CD14-positive monocyte (primary cell): Measurements from ENCODE around the gene MYRF. TPM values are rescaled to one million over a fixed set of nuclear protein-coding genes. Genes with fewer than 3 reads are reported as not detected.

Experiments
- DNase-seq, 3 donors: peaks; one replicate each; pipeline ENCODE4 v3.0.0-alpha.2; 2011 to 2022
- H2AFZ ChIP-seq: 2 replicates; pipeline ENCODE4 v1.6.0; 2012; ENCODE audit warnings: mild to moderate bottlenecking, low read depth, low read length, inconsistent platforms; ENCODE audit not compliant: insufficient read depth, poor library complexity, severe bottlenecking
- H3K27ac ChIP-seq, 2 donors: 1 replicate in 1 of 2; 2 replicates in 1 of 2; pipeline ENCODE4 v1.5.1; 2012 to 2013; ENCODE audit warnings: low read length in 2 of 2, control low read depth in 1 of 2, inconsistent platforms in 1 of 2, low read depth in 1 of 2, mild to moderate bottlenecking in 1 of 2
- H3K27me3 ChIP-seq, 2 donors: one replicate each; pipeline versions ENCODE4 v1.6.0 to v1.6.1; 2011 to 2013; ENCODE audit warnings: low read length in 2 of 2; ENCODE audit not compliant: control insufficient read depth in 2 of 2, insufficient read depth in 2 of 2
- H3K36me3 ChIP-seq, 2 donors: replicated peaks in 1 of 2; 1 replicate in 1 of 2; 2 replicates in 1 of 2; pipeline versions ENCODE4 v1.5.1 to v1.6.1; 2012 to 2013; ENCODE audit warnings: low read length in 2 of 2, control low read depth in 1 of 2, inconsistent platforms in 1 of 2, mild to moderate bottlenecking in 1 of 2; ENCODE audit not compliant: insufficient read depth in 2 of 2, control insufficient read depth in 1 of 2
- H3K4me1 ChIP-seq, 2 donors: 1 replicate in 1 of 2; 2 replicates in 1 of 2; pipeline versions ENCODE4 v1.5.1 to v1.6.1; 2012 to 2013; ENCODE audit warnings: low read length in 2 of 2, control low read depth in 1 of 2, inconsistent platforms in 1 of 2, mild to moderate bottlenecking in 1 of 2, moderate library complexity in 1 of 2; ENCODE audit not compliant: insufficient read depth in 2 of 2, control insufficient read depth in 1 of 2
- H3K4me2 ChIP-seq: replicated peaks from 2 replicates; pipeline ENCODE3; 2012; ENCODE audit warnings: low read length, moderate library complexity, mild to moderate bottlenecking; ENCODE audit not compliant: poor library complexity, severe bottlenecking; ENCODE audit errors: extremely low read depth
- H3K4me3 ChIP-seq, 3 experiments: fragments of 200-600 bp in 1 of 3; sonication (generic) in 1 of 3; replicated peaks in 1 of 3; 1 replicate in 2 of 3; 2 replicates in 1 of 3; pipeline ENCODE4 v1.5.1; 2011 to 2013; ENCODE audit warnings: low read length in 3 of 3, mild to moderate bottlenecking in 3 of 3, control low read depth in 2 of 3, low read depth in 2 of 3, inconsistent platforms in 1 of 3, moderate library complexity in 1 of 3
- H3K79me2 ChIP-seq: 2 replicates; pipeline ENCODE4 v1.6.0; 2012; ENCODE audit warnings: mild to moderate bottlenecking, control low read depth, inconsistent platforms, low read length, moderate library complexity; ENCODE audit not compliant: insufficient read depth
- H3K9ac ChIP-seq: 2 replicates; pipeline ENCODE4 v1.6.0; 2017; ENCODE audit warnings: low read length, mild to moderate bottlenecking; ENCODE audit not compliant: insufficient read depth, poor library complexity, severe bottlenecking
- H3K9me3 ChIP-seq, 2 donors: replicated peaks in 1 of 2; 1 replicate in 1 of 2; 2 replicates in 1 of 2; pipeline versions ENCODE4 v1.5.1 to v1.6.1; 2012 to 2013; ENCODE audit warnings: low read length in 2 of 2, control low read depth in 1 of 2; ENCODE audit not compliant: control insufficient read depth in 1 of 2, insufficient read depth in 1 of 2
- H4K20me1 ChIP-seq: 2 replicates; pipeline ENCODE4 v1.6.0; 2012; ENCODE audit warnings: mild to moderate bottlenecking, low read length, control low read depth, moderate library complexity; ENCODE audit not compliant: insufficient read depth
- H3K27ac Mint-ChIP-seq, 7 donors: one replicate each; pipeline ENCODE4 v1.8.0; 2020; ENCODE audit warnings: mild to moderate bottlenecking in 7 of 7, mixed read lengths in 7 of 7, moderate library complexity in 6 of 7, inconsistent platforms in 2 of 7
- H3K27me3 Mint-ChIP-seq, 3 donors: one replicate each; pipeline ENCODE4 v1.8.0; 2021 to 2022; ENCODE audit warnings: low read depth in 3 of 3, mild to moderate bottlenecking in 3 of 3, mixed read lengths in 3 of 3, moderate library complexity in 3 of 3, inconsistent platforms in 1 of 3
- H3K36me3 Mint-ChIP-seq, 2 donors: one replicate each; pipeline ENCODE4 v1.8.0; 2020; ENCODE audit warnings: mixed read lengths in 2 of 2, inconsistent platforms in 1 of 2, mild to moderate bottlenecking in 1 of 2
- H3K4me1 Mint-ChIP-seq: one replicate; pipeline ENCODE4 v1.8.0; 2020; ENCODE audit warnings: mild to moderate bottlenecking, mixed read lengths
- H3K4me3 Mint-ChIP-seq, 2 donors: one replicate each; pipeline ENCODE4 v1.8.0; 2020; ENCODE audit warnings: mild to moderate bottlenecking in 2 of 2, mixed read lengths in 2 of 2, moderate library complexity in 1 of 2
- H3K9me3 Mint-ChIP-seq, 7 donors: one replicate each; pipeline ENCODE4 v1.8.0; 2020 to 2022; ENCODE audit warnings: mixed read lengths in 7 of 7, mild to moderate bottlenecking in 6 of 7, moderate library complexity in 6 of 7, inconsistent platforms in 2 of 7
- CTCF ChIP-seq: fragments of 200-600 bp; IDR thresholded peaks from one replicate; pipeline ENCODE4 v1.8.0; 2022; ENCODE audit warnings: antibody characterized with exemption, mild to moderate bottlenecking
- WGBS: methylation state at CpG from one replicate; pipeline ENCODE4 v1.1.5; 2013; ENCODE audit warnings: missing lambda C conversion rate; ENCODE audit not compliant: insufficient coverage; 5-methylcytosine and 5-hydroxymethylcytosine counted together
- intact Hi-C, 2 donors: fragments of 100-400 bp; cut with micrococcal nuclease; formaldehyde crosslinking; loops; one replicate each; pipeline versions ENCODE4 v1.15.0 to v1.15.1; 2023
- polyA plus RNA-seq, 3 donors: library from polyadenylated mRNA; depleted of rRNA in 1 of 3; unstranded in 2 of 3; stranded (reverse) in 1 of 3; fragments of 300-500 nt in 2 of 3; fragments of >200 nt in 1 of 3; fragmentation: Illumina TruSeq in 2 of 3; gene quantifications; 1 replicate in 2 of 3; 2 replicates in 1 of 3; pipeline ENCODE4 v1.2.3, GENCODE V29; 2012 to 2021

MYRF gene
- polyA plus RNA-seq, 3 donors: 0.18 to 0.19 TPM; not detected in 1

DNA sequence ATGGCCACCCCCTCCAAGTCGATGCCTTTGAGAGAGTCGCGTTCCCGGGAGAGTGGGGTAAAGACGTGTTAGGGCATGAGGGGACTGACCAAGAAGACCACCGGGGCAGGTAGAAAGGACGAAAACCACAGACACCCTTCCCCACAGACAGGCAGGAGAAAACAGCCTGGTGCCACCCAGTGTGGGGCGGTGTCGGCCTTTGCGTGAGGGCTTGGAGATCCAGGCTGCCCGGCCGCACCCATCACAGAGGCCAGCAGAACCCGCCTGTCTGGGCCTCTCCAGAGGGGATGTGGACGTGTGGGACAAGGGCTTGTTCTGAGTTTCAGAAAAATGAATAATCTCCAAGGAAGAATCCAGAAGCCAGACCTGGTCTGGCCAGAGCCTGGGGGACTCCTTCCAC, 41.4 kb upstream of the MYRF start:
- H3K4me1 Mint-ChIP-seq: peaks cover 33% of the 10 kb centered on the region

GRCh38 chr11:61711498-61711897, 40.9 kb upstream of the MYRF start:
- peaks cover 38% of the 10 kb centered on the region for H3K4me1 Mint-ChIP-seq
- H2AFZ ChIP-seq: no peak overlapping the region
- no peak overlapping the region for H3K4me3 Mint-ChIP-seq
- H3K79me2 ChIP-seq: no peaks in the 10 kb centered on the region
- no peaks in the 10 kb centered on the region for H3K9me3 ChIP-seq
- no peaks in the 10 kb centered on the region for H4K20me1 ChIP-seq
- peaks cover 0 to 5% (median 3%) of the 10 kb centered on the region in 3 donors for H3K27me3 Mint-ChIP-seq
- no peak overlapping the region for H3K9ac ChIP-seq
- no peaks in the 10 kb centered on the region for H3K36me3 ChIP-seq
- TF ChIP-seq CTCF: no peak
- H3K27ac Mint-ChIP-seq: no peak overlapping the region
- H3K4me2 ChIP-seq: no peak overlapping the region
- no peak overlapping the region for H3K4me3 ChIP-seq
- H3K36me3 Mint-ChIP-seq: peaks cover 0 to 2% of the 10 kb centered on the region in 2 donors
- no peak overlapping the region for H3K27ac ChIP-seq
- H3K27me3 ChIP-seq: no peaks in the 10 kb centered on the region
- 94% methylated on average over 3 of the region's 6 CpGs for WGBS
- H3K9me3 Mint-ChIP-seq: no peaks in the 10 kb centered on the region
- H3K4me1 ChIP-seq: peaks cover 30 to 39% of the 10 kb centered on the region in 2 donors
- intact Hi-C loops: no loop called here
- no peak for DNase-seq

More for the DNA sequence above, 41.4 kb upstream of the MYRF start:
- no peak overlapping the region for H3K27ac Mint-ChIP-seq
- Histone ChIP-seq H3K27ac (no peak overlapping the region), H4K20me1 (no peaks in the 10 kb centered on the region), H3K9ac (no peak overlapping the region), H3K4me1 (peaks cover 26 to 35% of the 10 kb centered on the region in 2 donors), H3K9me3 (no peaks in the 10 kb centered on the region), H3K79me2 (no peaks in the 10 kb centered on the region), H3K4me2 (no peak overlapping the region), H2AFZ (no peak overlapping the region), H3K36me3 (no peaks in the 10 kb centered on the region), H3K4me3 (no peak overlapping the region), H3K27me3 (no peaks in the 10 kb centered on the region)
- WGBS: 93% methylated on average over 7 of the region's 14 CpGs
- no peak overlapping the region for H3K4me3 Mint-ChIP-seq
- no peak for TF ChIP-seq CTCF
- peaks cover 2% of the 10 kb centered on the region in 2 donors for H3K36me3 Mint-ChIP-seq
- intact Hi-C loops: no loop called here
- no peaks in the 10 kb centered on the region for H3K9me3 Mint-ChIP-seq
- no peak for DNase-seq
- peaks cover 0 to 3% (median 1%) of the 10 kb centered on the region in 3 donors for H3K27me3 Mint-ChIP-seq
